PFSK-1 (cell line): ENCODE data around the gene CCT2.
A peak's percentile ranks its signal among the peaks of the same experiment; 100 is the strongest.

Experiments used
- FOXP2 ChIP-seq: optimal IDR thresholded peaks from 2 replicates; pipeline ENCODE3; 2011; ENCODE audit warnings: borderline replicate concordance, control low read depth, inconsistent platforms; ENCODE audit not compliant: insufficient read depth; ENCODE audit errors: extremely low read length, extremely low read depth
- POLR2AphosphoS5 ChIP-seq: IDR thresholded peaks from 2 replicates; pipeline ENCODE4 v1.6.1; 2012; ENCODE audit warnings: low read depth, mild to moderate bottlenecking, control low read depth, low read length, moderate library complexity
- SIN3A ChIP-seq: IDR thresholded peaks from 2 replicates; pipeline ENCODE4 v1.6.1; 2012; ENCODE audit warnings: mild to moderate bottlenecking, low read length, moderate library complexity, borderline replicate concordance; ENCODE audit not compliant: insufficient read depth
- TAF1 ChIP-seq: IDR thresholded peaks from 2 replicates; pipeline ENCODE4 v1.6.1; 2012; ENCODE audit warnings: low read length, control low read depth, borderline replicate concordance; ENCODE audit not compliant: insufficient read depth
- TF ChIP-seq, protein P1 (sequence below), 2 experiments: IDR thresholded peaks; 2 replicates each; pipeline versions ENCODE4 v1.6.1 to v1.8.0; 2011 to 2012; ENCODE audit warnings: low read depth in 2 of 2, low read length in 2 of 2, control low read depth in 1 of 2, inconsistent platforms in 1 of 2, mild to moderate bottlenecking in 1 of 2, moderate library complexity in 1 of 2; ENCODE audit not compliant: insufficient read depth in 1 of 2

CCT2 gene

DNA sequence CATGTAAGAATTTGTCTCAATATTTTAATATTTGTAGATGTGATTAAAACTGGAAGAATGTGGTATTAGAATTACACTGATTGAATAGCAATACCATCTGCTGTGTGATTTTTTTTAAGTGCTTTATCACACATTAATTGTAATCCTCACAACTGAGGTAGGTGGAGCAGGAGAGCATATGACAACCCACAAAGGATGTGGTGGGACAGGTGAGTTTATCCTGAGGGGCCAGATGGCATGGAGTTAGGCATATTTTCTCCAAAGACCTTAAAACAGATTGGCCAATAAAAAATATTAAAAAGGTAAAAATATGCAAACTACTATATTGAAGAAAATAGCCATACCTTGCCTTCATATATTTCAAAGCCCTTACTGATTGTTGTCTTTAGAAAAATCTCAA, 17.7 kb downstream of the CCT2 start:
- TF ChIP-seq POLR2AphosphoS5, result peak; percentile 54
- TF ChIP-seq TAF1, result no peak

DNA sequence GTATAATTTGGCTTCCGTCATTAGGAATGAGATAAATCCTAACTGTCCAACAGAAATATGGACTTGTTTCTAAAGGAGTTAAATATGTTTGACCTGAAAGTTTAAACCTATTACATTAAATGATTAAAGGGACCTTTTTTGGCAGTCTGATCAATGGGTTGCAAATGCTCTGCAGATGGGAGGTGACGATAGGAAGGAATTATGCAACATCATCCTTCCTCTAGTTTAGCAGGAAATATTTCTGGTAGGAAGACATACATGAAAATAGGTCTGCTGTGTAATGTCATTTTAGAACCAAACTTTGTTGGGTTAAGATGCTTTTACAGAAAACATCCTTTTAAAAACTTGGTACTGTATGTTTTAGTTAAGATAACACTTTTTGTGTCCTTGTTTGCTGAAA, 22.9 kb downstream of the CCT2 start:
- TF ChIP-seq, protein P1, sequence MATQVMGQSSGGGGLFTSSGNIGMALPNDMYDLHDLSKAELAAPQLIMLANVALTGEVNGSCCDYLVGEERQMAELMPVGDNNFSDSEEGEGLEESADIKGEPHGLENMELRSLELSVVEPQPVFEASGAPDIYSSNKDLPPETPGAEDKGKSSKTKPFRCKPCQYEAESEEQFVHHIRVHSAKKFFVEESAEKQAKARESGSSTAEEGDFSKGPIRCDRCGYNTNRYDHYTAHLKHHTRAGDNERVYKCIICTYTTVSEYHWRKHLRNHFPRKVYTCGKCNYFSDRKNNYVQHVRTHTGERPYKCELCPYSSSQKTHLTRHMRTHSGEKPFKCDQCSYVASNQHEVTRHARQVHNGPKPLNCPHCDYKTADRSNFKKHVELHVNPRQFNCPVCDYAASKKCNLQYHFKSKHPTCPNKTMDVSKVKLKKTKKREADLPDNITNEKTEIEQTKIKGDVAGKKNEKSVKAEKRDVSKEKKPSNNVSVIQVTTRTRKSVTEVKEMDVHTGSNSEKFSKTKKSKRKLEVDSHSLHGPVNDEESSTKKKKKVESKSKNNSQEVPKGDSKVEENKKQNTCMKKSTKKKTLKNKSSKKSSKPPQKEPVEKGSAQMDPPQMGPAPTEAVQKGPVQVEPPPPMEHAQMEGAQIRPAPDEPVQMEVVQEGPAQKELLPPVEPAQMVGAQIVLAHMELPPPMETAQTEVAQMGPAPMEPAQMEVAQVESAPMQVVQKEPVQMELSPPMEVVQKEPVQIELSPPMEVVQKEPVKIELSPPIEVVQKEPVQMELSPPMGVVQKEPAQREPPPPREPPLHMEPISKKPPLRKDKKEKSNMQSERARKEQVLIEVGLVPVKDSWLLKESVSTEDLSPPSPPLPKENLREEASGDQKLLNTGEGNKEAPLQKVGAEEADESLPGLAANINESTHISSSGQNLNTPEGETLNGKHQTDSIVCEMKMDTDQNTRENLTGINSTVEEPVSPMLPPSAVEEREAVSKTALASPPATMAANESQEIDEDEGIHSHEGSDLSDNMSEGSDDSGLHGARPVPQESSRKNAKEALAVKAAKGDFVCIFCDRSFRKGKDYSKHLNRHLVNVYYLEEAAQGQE (IDR thresholded peaks at IDR 0.05; ENCODE audit: insufficient read depth in 1 of 2, low read depth in 2 of 2, low read length in 2 of 2), result no peak
- TF ChIP-seq FOXP2 (no peak), SIN3A (no peak), TAF1 (no peak), POLR2AphosphoS5 (no peak)

DNA sequence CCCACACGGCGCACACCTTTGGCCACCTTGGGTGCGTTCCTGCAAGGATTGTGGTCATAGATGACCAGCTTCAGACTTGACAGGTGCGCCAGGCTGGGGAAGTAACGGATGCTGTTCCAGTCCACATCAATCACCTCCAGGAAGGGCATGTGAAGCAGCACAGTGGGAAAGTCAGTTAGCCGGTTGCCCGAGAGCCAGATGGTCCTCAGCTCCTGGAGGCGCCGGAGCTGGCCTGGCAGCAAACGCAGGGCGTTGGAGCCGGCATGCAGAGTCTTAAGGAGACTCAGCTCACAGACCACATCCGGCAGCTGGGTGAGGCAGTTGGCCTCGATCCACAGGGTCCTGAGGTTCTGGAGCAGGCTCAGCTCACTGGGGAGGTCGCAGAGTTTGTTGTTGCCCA, 24.9 kb downstream of the CCT2 start:
- TF ChIP-seq POLR2AphosphoS5 (no peak), TAF1 (no peak), FOXP2 (no peak), SIN3A (no peak)
- TF ChIP-seq, protein P1 (IDR thresholded peaks at IDR 0.05; ENCODE audit: insufficient read depth in 1 of 2, low read depth in 2 of 2, low read length in 2 of 2), result no peak

DNA sequence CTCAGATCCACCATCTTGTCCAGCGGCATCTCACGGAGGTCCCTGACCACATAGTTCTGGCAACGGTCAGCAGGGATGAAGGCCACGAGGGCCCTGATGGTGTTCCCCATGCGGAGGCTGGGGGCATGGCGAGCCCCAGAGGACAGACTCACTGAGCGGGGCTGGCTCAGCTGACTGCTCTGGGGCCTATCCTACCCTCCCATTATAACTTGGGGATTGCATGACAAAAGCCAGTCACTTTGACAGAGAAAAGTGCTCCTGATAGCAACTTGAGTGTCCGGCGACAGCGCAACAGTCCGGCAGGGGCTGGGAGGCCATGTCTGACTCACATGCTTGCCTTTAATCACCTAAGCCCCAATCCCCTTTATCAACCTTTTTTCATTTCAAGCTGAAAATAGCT, 25.5 kb downstream of the CCT2 start, which contains the start of gene LRRC10:
Gene LRRC10, minus strand, starts transcription at position 179 of the 400 bp plus-strand sequence. Its CDS starts 69 bp downstream, at position 110.
- TF ChIP-seq POLR2AphosphoS5 (no peak), TAF1 (no peak), FOXP2 (no peak), SIN3A (no peak)
- TF ChIP-seq, protein P1 (IDR thresholded peaks at IDR 0.05; ENCODE audit: insufficient read depth in 1 of 2, low read depth in 2 of 2, low read length in 2 of 2), result no peak

DNA sequence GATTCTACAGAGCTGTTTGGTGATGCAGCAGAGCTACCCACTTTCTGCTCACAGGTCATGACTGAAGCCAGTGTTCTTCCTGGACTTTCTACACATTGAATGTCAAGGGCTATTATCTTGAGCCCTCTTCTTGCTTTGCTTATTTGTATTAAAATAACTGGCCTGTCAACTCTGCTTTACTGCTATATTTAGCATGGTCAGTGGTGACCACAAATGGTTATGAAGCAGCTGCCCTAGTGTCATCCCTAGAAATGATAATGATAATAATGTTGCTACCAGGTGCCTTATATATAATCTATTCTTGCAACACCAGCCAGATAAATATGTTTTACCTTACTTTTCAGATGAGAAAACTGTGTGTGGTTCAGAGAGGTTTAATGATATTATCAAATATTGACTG, 28.1 kb downstream of the CCT2 start:
- TF ChIP-seq, protein P1 (IDR thresholded peaks at IDR 0.05; ENCODE audit: insufficient read depth in 1 of 2, low read depth in 2 of 2, low read length in 2 of 2), result no peak
- no peak for TF ChIP-seq SIN3A
- no peak for TF ChIP-seq FOXP2
- no peak for TF ChIP-seq TAF1
- no peak for TF ChIP-seq POLR2AphosphoS5
